Stimulated activated CD8-positive, alpha-beta memory T cell treated with anti-CD3 and anti-CD28 coated beads, Interleukin-4, amount 100 ng/mL, for 4 hours (primary cell): Measurements from ENCODE around the gene TOM1L2.
"Not testable (repeated sequence)": the region's sequence is repeated elsewhere in the genome, so short reads cannot be mapped to it uniquely, and the experiment has no call there.

Source experiments
- DNase-seq, 2 donors: peaks; one replicate each; pipeline ENCODE4 v3.0.0-alpha.2; 2020; ENCODE audit warnings: low read depth in 2 of 2, low spot score in 1 of 2

Gene TOM1L2

GRCh38 chr17:17810895-17811248, 161.3 kb downstream of the TOM1L2 start:
- no peak for DNase-seq

GRCh38 chr17:17810084-17810894, 161.9 kb downstream of the TOM1L2 start:
- no peak for DNase-seq

- DNase-seq, result no peak
Observed at GRCh38 chr17:17809531-17810083, 162.6 kb downstream of the TOM1L2 start.

GRCh38 chr17:17808706-17809432, 163.3 kb downstream of the TOM1L2 start:
- no peak for DNase-seq

GRCh38 chr17:17808200-17808599, 164.0 kb downstream of the TOM1L2 start:
- not testable (repeated sequence) for DNase-seq

- no peak for DNase-seq
Observed at GRCh38 chr17:17807440-17807839, 164.8 kb downstream of the TOM1L2 start.

- DNase-seq, result no peak
Observed at GRCh38 chr17:17806611-17807274, 165.5 kb downstream of the TOM1L2 start.

- DNase-seq, result no peak
Observed at GRCh38 chr17:17806035-17806434, 166.2 kb downstream of the TOM1L2 start.

GRCh38 chr17:17805575-17805974, 166.6 kb downstream of the TOM1L2 start:
- no peak for DNase-seq

- DNase-seq, result no peak
Observed at GRCh38 chr17:17804007-17804406, 168.2 kb downstream of the TOM1L2 start.

GRCh38 chr17:17801800-17802481, 170.3 kb downstream of the TOM1L2 start:
- no peak for DNase-seq

GRCh38 chr17:17800504-17801021, 171.6 kb downstream of the TOM1L2 start:
- DNase-seq, result no peak

- DNase-seq, result no peak
Observed at GRCh38 chr17:17798573-17799255, 173.5 kb downstream of the TOM1L2 start.

GRCh38 chr17:17798010-17798556, 174.1 kb downstream of the TOM1L2 start:
- no peak for DNase-seq

- DNase-seq, result no peak
Observed at GRCh38 chr17:17797119-17797809, 174.9 kb downstream of the TOM1L2 start.

- no peak for DNase-seq
Observed at GRCh38 chr17:17796787-17797061, 175.5 kb downstream of the TOM1L2 start.

- DNase-seq, result no peak
Observed at GRCh38 chr17:17795946-17796786, 176.0 kb downstream of the TOM1L2 start.

- DNase-seq, result no peak
Observed at GRCh38 chr17:17795296-17795695, 176.9 kb downstream of the TOM1L2 start.

- DNase-seq, result no peak
Observed at GRCh38 chr17:17794382-17794781, 177.8 kb downstream of the TOM1L2 start.
